ENCODE data around the gene IFIT2. TPM values are rescaled to one million over a fixed set of nuclear protein-coding genes. Genes with fewer than 3 reads are reported as not detected.
A peak's percentile ranks its signal among the peaks of the same experiment; 100 is the strongest.

The IFIT2 gene
- total RNA-seq (2021; ENCODE audit: unreplicated experiment): 1.0 TPM
- 0.61 and 0.66 TPM in 2 replicates for polyA plus RNA-seq (2012)
- percentile 31 among the genes with signal in this experiment for Bru-seq, nascent RNA
- BruChase-seq, experiment 1, labeled RNA remaining after a 6-hour chase: percentile 30 among the genes with signal in this experiment
- percentile 43 among the genes with signal in this experiment for BruChase-seq, experiment 2, labeled RNA remaining after a 2-hour chase
- long read RNA-seq, transcript IFIT2-201 (2 exons, 3,489 nt): major isoform, 5 of 5 reads
- long read RNA-seq, partial matches to known transcripts: 0 of 5 reads
- long read RNA-seq, other reads (novel, unspliced or antisense): 0 of 5 reads

DNA sequence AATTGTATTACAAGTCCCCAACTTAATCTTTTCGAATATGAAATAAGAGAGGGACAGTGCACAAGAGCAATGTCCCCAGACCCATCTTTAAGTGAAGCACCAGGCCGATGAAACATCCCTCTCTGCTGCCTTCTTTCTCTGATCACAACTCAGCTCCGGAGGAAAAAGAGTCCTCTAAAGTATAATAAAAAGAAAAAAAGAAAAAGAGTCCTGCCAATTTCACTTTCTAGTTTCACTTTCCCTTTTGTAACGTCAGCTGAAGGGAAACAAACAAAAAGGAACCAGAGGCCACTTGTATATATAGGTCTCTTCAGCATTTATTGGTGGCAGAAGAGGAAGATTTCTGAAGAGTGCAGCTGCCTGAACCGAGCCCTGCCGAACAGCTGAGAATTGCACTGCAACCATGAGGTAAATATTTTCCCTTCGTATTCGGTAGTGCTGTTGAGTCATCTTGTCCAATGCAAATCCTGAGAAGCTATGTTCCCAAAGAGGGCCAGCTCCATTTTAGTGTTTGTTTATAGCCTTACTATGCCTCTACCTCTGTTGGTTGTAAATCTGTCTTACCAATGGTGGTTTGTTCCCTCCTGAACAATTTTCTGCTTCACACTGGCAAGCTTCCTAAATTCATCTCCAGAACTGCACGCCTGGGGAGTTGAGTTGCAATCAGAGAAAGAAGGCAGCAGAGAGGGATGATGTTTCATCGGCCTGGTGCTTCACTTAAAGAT is at the start of gene IFIT2:
Gene IFIT2, plus strand, starts transcription at position 326 of the 725 bp plus-strand sequence. Its CDS starts 78 bp downstream, at position 404.
- no peaks in the 10 kb centered on the region for H4K20me1 ChIP-seq (ENCODE audit: insufficient read depth)
- no peaks in the 10 kb centered on the region for H3K27me3 ChIP-seq (ENCODE audit: insufficient read depth, low read length)
- no peaks in the 10 kb centered on the region for H3K9me3 ChIP-seq (ENCODE audit: control insufficient read depth in 1 of 2, insufficient read depth in 1 of 2, low read depth in 1 of 2, low read length in 2 of 2)
- peaks cover 0 to 17% of the 10 kb centered on the region in 2 experiments; a peak in 2 of 4 replicates for H3K4me1 ChIP-seq (ENCODE audit: control insufficient read depth in 1 of 2, insufficient read depth in 2 of 2, low read length in 2 of 2)
- POLR2A ChIA-PET: no interaction called here
- H2AFZ ChIP-seq (ENCODE audit: low read depth, low read length, poor library complexity, severe bottlenecking): peak within 1 kb of the TSS; percentile 92
- no peaks in the 10 kb centered on the region for H3K9me2 ChIP-seq (ENCODE audit: insufficient read depth)
- H3K9ac ChIP-seq (ENCODE audit: low read length): peak within 1 kb of the TSS; percentile 56
- TSS peak; percentile 69 for BruUV-seq (replicated peaks)
- H3K4me2 ChIP-seq (ENCODE audit: low read length): peak within 1 kb of the TSS; percentile 88
- ATAC-seq (peak; percentile 69), DNase-seq (ENCODE audit: low read depth, low spot score) (no peak)
- no peaks in the 10 kb centered on the region for H3K36me3 ChIP-seq (ENCODE audit: control insufficient read depth in 1 of 2, insufficient read depth in 2 of 2, low read length in 2 of 2)
- CTCF ChIA-PET: no interaction called here
- H3K27ac ChIP-seq (ENCODE audit: low read depth, low read length): no peak within 1 kb of the TSS
- RAD21 ChIA-PET (ENCODE audit: low non-redundant PET in 1 of 2, low total read pairs in 2 of 2, uncharacterized antibody in 2 of 2, unreplicated experiment in 2 of 2): interaction anchor here in 1 of 2 experiments (0.6 kb wide), 1 partner anchor 68 kb away, joined by 3 read pairs; no protein-coding TSS in a partner anchor
- H3K79me2 ChIP-seq (ENCODE audit: insufficient read depth, low read length): no peaks in the 10 kb centered on the region
- intact Hi-C loops (cut with micrococcal nuclease): loop anchor here (2.0 kb wide), 1 partner anchor 19 kb away; no protein-coding TSS in a partner anchor
- H3K4me3 ChIP-seq (replicated peaks in 1 of 2; ENCODE audit: low read depth in 1 of 2, low read length in 2 of 2): peak within 1 kb of the TSS; percentile 47 to 58
- no peak for TF ChIP-seq EZH2phosphoT487 (IDR thresholded peaks at IDR 0.05; ENCODE audit: borderline replicate concordance)
- 0 out of 2 replicates have a peak, but pooled peaks have one; percentile 16 for TF ChIP-seq SP1 (IDR thresholded peaks at IDR 0.05; ENCODE audit: low read depth)
- no peak for TF ChIP-seq POLR2A (IDR thresholded peaks at IDR 0.05; ENCODE audit: borderline replicate concordance, extremely low read depth, insufficient read depth, insufficient read length)
- no peak for TF ChIP-seq RAD21 (IDR thresholded peaks at IDR 0.05; ENCODE audit: low read depth)
- TF ChIP-seq CEBPB (IDR thresholded peaks at IDR 0.05; ENCODE audit: low read depth): 0 out of 2 replicates have a peak, but pooled peaks have one; percentile 15
- peak; percentile 30; the same call in 1 of the 2 replicates for TF ChIP-seq FOSL1 (IDR thresholded peaks at IDR 0.05; ENCODE audit: low read depth)
- TF ChIP-seq MAX (IDR thresholded peaks at IDR 0.05): peak; percentile 29; the same call in 1 of the 2 replicates
- no peak for TF ChIP-seq ZNF274 (IDR thresholded peaks at IDR 0.05; ENCODE audit: low read depth, low read length)
- no peak for TF ChIP-seq ZBTB33 (IDR thresholded peaks at IDR 0.05; ENCODE audit: extremely low read depth, insufficient replicate concordance, low read length)
- TF ChIP-seq POLR2AphosphoS5 (IDR thresholded peaks at IDR 0.05; ENCODE audit: low read depth, low read length): peak; percentile 29; the same call in 1 of the 2 replicates
- no peak for TF ChIP-seq CBX3 (IDR thresholded peaks at IDR 0.05; ENCODE audit: low read depth)
- no peak for TF ChIP-seq EZH2 (IDR thresholded peaks at IDR 0.05)
- TF ChIP-seq TCF7L2 (IDR thresholded peaks at IDR 0.05; ENCODE audit: borderline replicate concordance, extremely low read depth, insufficient read depth, insufficient read length): no peak
- no peak for TF ChIP-seq SRF (IDR thresholded peaks at IDR 0.05; ENCODE audit: low read depth)
- no peak for TF ChIP-seq EGR1 (IDR thresholded peaks at IDR 0.05; ENCODE audit: low read depth)
- peak; percentile 19 for TF ChIP-seq YY1 (IDR thresholded peaks at IDR 0.05; ENCODE audit: extremely low read depth, insufficient replicate concordance, low read depth, low read length)
- TF ChIP-seq SIN3A (IDR thresholded peaks at IDR 0.05; ENCODE audit: low read depth): 0 out of 2 replicates have a peak, but pooled peaks have one; percentile 35
- TF ChIP-seq ELF1 (IDR thresholded peaks at IDR 0.05; ENCODE audit: borderline replicate concordance, low read depth): no peak
- TF ChIP-seq JUND (IDR thresholded peaks at IDR 0.05): peak; percentile 20; the same call in 1 of the 2 replicates
- TF ChIP-seq, protein P1, sequence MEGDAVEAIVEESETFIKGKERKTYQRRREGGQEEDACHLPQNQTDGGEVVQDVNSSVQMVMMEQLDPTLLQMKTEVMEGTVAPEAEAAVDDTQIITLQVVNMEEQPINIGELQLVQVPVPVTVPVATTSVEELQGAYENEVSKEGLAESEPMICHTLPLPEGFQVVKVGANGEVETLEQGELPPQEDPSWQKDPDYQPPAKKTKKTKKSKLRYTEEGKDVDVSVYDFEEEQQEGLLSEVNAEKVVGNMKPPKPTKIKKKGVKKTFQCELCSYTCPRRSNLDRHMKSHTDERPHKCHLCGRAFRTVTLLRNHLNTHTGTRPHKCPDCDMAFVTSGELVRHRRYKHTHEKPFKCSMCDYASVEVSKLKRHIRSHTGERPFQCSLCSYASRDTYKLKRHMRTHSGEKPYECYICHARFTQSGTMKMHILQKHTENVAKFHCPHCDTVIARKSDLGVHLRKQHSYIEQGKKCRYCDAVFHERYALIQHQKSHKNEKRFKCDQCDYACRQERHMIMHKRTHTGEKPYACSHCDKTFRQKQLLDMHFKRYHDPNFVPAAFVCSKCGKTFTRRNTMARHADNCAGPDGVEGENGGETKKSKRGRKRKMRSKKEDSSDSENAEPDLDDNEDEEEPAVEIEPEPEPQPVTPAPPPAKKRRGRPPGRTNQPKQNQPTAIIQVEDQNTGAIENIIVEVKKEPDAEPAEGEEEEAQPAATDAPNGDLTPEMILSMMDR (IDR thresholded peaks at IDR 0.05 in 2 of 3, conservative IDR thresholded peaks at IDR 0.05 in 1 of 3; ENCODE audit: borderline replicate concordance in 1 of 3, insufficient read depth in 1 of 3, low read depth in 2 of 3, low read length in 2 of 3): no peak
- TF ChIP-seq ZFX (IDR thresholded peaks at IDR 0.05): no peak
- TF ChIP-seq ATF3 (IDR thresholded peaks at IDR 0.05): no peak

Measured in HCT116 (cell line).